Cortex of kidney (tissue), 1 donor: Measurements from ENCODE around the gene PRPSAP2.
"Not testable (repeated sequence)": the region's sequence is repeated elsewhere in the genome, so short reads cannot be mapped to it uniquely, and the experiment has no call there.

Experiments
- DNase-seq: peaks from one replicate; lab custom pipeline; 2025; lab: John Stamatoyannopoulos, UW

The PRPSAP2 gene

GRCh38 chr17:18889658-18890057, 31.7 kb downstream of the PRPSAP2 start:
- DNase-seq, result no peak

- DNase-seq, result no peak
Measured at GRCh38 chr17:18891541-18891940, 33.6 kb downstream of the PRPSAP2 start.

- DNase-seq, result no peak
Measured at GRCh38 chr17:18896146-18896545, 38.2 kb downstream of the PRPSAP2 start.

- no peak for DNase-seq
Measured at GRCh38 chr17:18896947-18897346, 39.0 kb downstream of the PRPSAP2 start.

GRCh38 chr17:18904482-18904881, 46.6 kb downstream of the PRPSAP2 start:
- DNase-seq, result no peak

GRCh38 chr17:18905226-18905625, 47.3 kb downstream of the PRPSAP2 start:
- no peak for DNase-seq

- no peak for DNase-seq
Measured at GRCh38 chr17:18910326-18910725, 52.4 kb downstream of the PRPSAP2 start.

- DNase-seq, result no peak
Measured at GRCh38 chr17:18910881-18911280, 53.0 kb downstream of the PRPSAP2 start.

- DNase-seq, result no peak
Measured at GRCh38 chr17:18916816-18917500, 59.0 kb downstream of the PRPSAP2 start.

GRCh38 chr17:18917506-18918032, 59.6 kb downstream of the PRPSAP2 start:
- no peak for DNase-seq

GRCh38 chr17:18919963-18920362, 62.0 kb downstream of the PRPSAP2 start:
- no peak for DNase-seq

- DNase-seq, result no peak
Measured at GRCh38 chr17:18920911-18921441, 63.0 kb downstream of the PRPSAP2 start.

- no peak for DNase-seq
Measured at GRCh38 chr17:18921485-18921884, 63.6 kb downstream of the PRPSAP2 start.

- DNase-seq, result no peak
Measured at GRCh38 chr17:18921912-18922451, 64.1 kb downstream of the PRPSAP2 start.

- DNase-seq, result not testable (repeated sequence)
Measured at GRCh38 chr17:18922596-18922995, 64.7 kb downstream of the PRPSAP2 start.

GRCh38 chr17:18925187-18925586, 67.3 kb downstream of the PRPSAP2 start:
- no peak for DNase-seq

GRCh38 chr17:18928628-18929125, 70.7 kb downstream of the PRPSAP2 start:
- DNase-seq, result no peak

GRCh38 chr17:18932360-18933055, 74.6 kb downstream of the PRPSAP2 start:
- no peak for DNase-seq

GRCh38 chr17:18933102-18934058, 75.4 kb downstream of the PRPSAP2 start:
- DNase-seq, result no peak

- no peak for DNase-seq
Measured at GRCh38 chr17:18937981-18938691, 80.2 kb downstream of the PRPSAP2 start.

GRCh38 chr17:18938692-18939023, 80.7 kb downstream of the PRPSAP2 start:
- DNase-seq, result no peak
